IMR-90 (cell line): ENCODE measurements around the gene GIPC3. TPM values are rescaled to one million over a fixed set of nuclear protein-coding genes. Genes with fewer than 3 reads are reported as not detected.

Experiments used
- ATAC-seq: fragments of 200-7000 bp; cut with Tn5 transposase; 2 replicates; pipeline ENCODE4 v1.9.1; 2020; ENCODE audit warnings: low read depth, mild to moderate bottlenecking, moderate library complexity
- BruUV-seq: library from RNA; stranded (reverse); fragments of 400-500 nt; replicated peaks from 2 replicates; lab custom pipeline; 2021; lab: Mats Ljungman, UMichigan
- CTCF ChIA-PET: fragments of 300-600 bp; formaldehyde crosslinking; extraction: SDS; loops from one replicate; lab custom pipeline; 2021; ENCODE audit warnings: antibody characterized with exemption; lab: Yijun Ruan, JAX
- POLR2A ChIA-PET: fragments of 300-600 bp; sonication (Branson Sonifier 250); formaldehyde crosslinking; loops from one replicate; lab custom pipeline; 2022; ENCODE audit warnings: antibody characterized with exemption; ENCODE audit not compliant: unreplicated experiment; lab: Charles Lee
- DNase-seq: peaks from one replicate; pipeline ENCODE4 v3.0.0; 2013
- H2AFZ ChIP-seq: replicated peaks from 2 replicates; pipeline ENCODE3; 2013; ENCODE audit warnings: low read length, mild to moderate bottlenecking; ENCODE audit not compliant: poor library complexity
- H2AK5ac ChIP-seq: 2 replicates; pipeline ENCODE4 v1.6.1; 2013; ENCODE audit warnings: low read depth, low read length, inconsistent platforms
- H2AK9ac ChIP-seq: replicated peaks from 2 replicates; pipeline ENCODE3; 2013; ENCODE audit warnings: mild to moderate bottlenecking, low read depth, low read length, moderate library complexity; ENCODE audit not compliant: poor library complexity
- H2BK120ac ChIP-seq: 2 replicates; pipeline ENCODE4 v1.6.1; 2013; ENCODE audit warnings: low read depth, low read length, inconsistent platforms
- H2BK15ac ChIP-seq: 3 replicates; pipeline ENCODE4 v1.6.1; 2013; ENCODE audit warnings: low read depth, low read length, inconsistent platforms
- H2BK20ac ChIP-seq: 2 replicates; pipeline ENCODE4 v1.6.1; 2013; ENCODE audit warnings: low read depth, mild to moderate bottlenecking, inconsistent platforms, low read length, moderate library complexity
- H2BK5ac ChIP-seq: 2 replicates; pipeline ENCODE4 v1.6.1; 2013; ENCODE audit warnings: mild to moderate bottlenecking, low read depth, low read length, inconsistent platforms; ENCODE audit not compliant: poor library complexity, severe bottlenecking
- H3K14ac ChIP-seq: replicated peaks from 2 replicates; pipeline ENCODE4 v1.6.1; 2013; ENCODE audit warnings: low read depth, low read length, inconsistent platforms
- H3K18ac ChIP-seq: 2 replicates; pipeline ENCODE4 v1.6.1; 2013; ENCODE audit warnings: low read depth, low read length, control low read depth
- H3K23ac ChIP-seq: 2 replicates; pipeline ENCODE4 v1.6.1; 2013; ENCODE audit warnings: low read depth, low read length, inconsistent platforms
- H3K27ac ChIP-seq: 2 replicates; pipeline ENCODE4 v1.5.1; 2013; ENCODE audit warnings: mild to moderate bottlenecking, control low read depth, low read length; ENCODE audit not compliant: insufficient read depth
- H3K27me3 ChIP-seq: 2 replicates; pipeline ENCODE4 v1.6.1; 2013; ENCODE audit warnings: low read length; ENCODE audit not compliant: control insufficient read depth, insufficient read depth
- H3K36me3 ChIP-seq: 2 replicates; pipeline ENCODE4 v1.6.1; 2013; ENCODE audit warnings: low read length, mixed read lengths; ENCODE audit not compliant: control insufficient read depth, insufficient read depth
- H3K4ac ChIP-seq: 2 replicates; pipeline ENCODE4 v1.6.1; 2013; ENCODE audit warnings: low read depth, low read length, inconsistent platforms
- H3K4me1 ChIP-seq: 2 replicates; pipeline ENCODE4 v1.6.1; 2013; ENCODE audit warnings: low read length, mixed read lengths; ENCODE audit not compliant: control insufficient read depth, insufficient read depth
- H3K4me2 ChIP-seq: 2 replicates; pipeline ENCODE4 v1.6.1; 2013; ENCODE audit warnings: low read depth, mild to moderate bottlenecking, control low read depth, low read length, moderate library complexity
- H3K4me3 ChIP-seq: 2 replicates; pipeline ENCODE4 v1.5.1; 2013; ENCODE audit warnings: low read depth, mild to moderate bottlenecking, control low read depth, low read length, moderate library complexity; ENCODE audit not compliant: insufficient read depth
- H3K56ac ChIP-seq: 2 replicates; pipeline ENCODE4 v1.6.1; 2013; ENCODE audit warnings: low read length, inconsistent platforms; ENCODE audit not compliant: insufficient read depth; ENCODE audit errors: extremely low read depth
- H3K79me1 ChIP-seq, 2 experiments: 2 replicates each; pipeline ENCODE4 v1.6.1; 2013; ENCODE audit warnings: low read length in 2 of 2, inconsistent platforms in 1 of 2, low read depth in 1 of 2
- H3K9ac ChIP-seq: 2 replicates; pipeline ENCODE4 v1.6.1; 2013; ENCODE audit warnings: low read depth, low read length, control low read depth
- H3K9me1 ChIP-seq: 2 replicates; pipeline ENCODE4 v1.6.1; 2013; ENCODE audit warnings: low read length, inconsistent platforms; ENCODE audit not compliant: insufficient read depth
- H3K9me3 ChIP-seq: 2 replicates; pipeline ENCODE4 v1.6.1; 2013; ENCODE audit warnings: low read length; ENCODE audit not compliant: control insufficient read depth, insufficient read depth
- H4K20me1 ChIP-seq: 2 replicates; pipeline ENCODE4 v1.6.1; 2013; ENCODE audit warnings: low read length, inconsistent platforms; ENCODE audit not compliant: insufficient read depth
- H4K5ac ChIP-seq: 2 replicates; pipeline ENCODE4 v1.6.1; 2013; ENCODE audit warnings: mild to moderate bottlenecking, low read depth, low read length, control low read depth
- H4K8ac ChIP-seq, 2 experiments: 2 replicates each; pipeline ENCODE4 v1.6.1; 2013; ENCODE audit warnings: low read depth in 2 of 2, low read length in 2 of 2, control low read depth in 1 of 2, inconsistent platforms in 1 of 2
- H4K91ac ChIP-seq: 2 replicates; pipeline ENCODE4 v1.6.1; 2013; ENCODE audit warnings: low read depth, low read length, inconsistent platforms; ENCODE audit not compliant: insufficient read depth
- BHLHE40 ChIP-seq: fragments of 150-350 bp; IDR thresholded peaks from 2 replicates; pipeline ENCODE4 v1.6.1; 2016; ENCODE audit warnings: mild to moderate bottlenecking, low read depth, low read length
- CHD1 ChIP-seq: IDR thresholded peaks from 2 replicates; pipeline ENCODE4 v1.6.1; 2012; ENCODE audit warnings: low read depth, low read length, improper control_type of control experiment
- NFE2L2 ChIP-seq: fragments of 150-350 bp; IDR thresholded peaks from 2 replicates; pipeline ENCODE4 v1.6.1; 2016; ENCODE audit warnings: low read depth, mild to moderate bottlenecking, low read length
- RCOR1 ChIP-seq: IDR thresholded peaks from 2 replicates; pipeline ENCODE4 v1.6.1; 2012; ENCODE audit warnings: mild to moderate bottlenecking, low read length, improper control_type of control experiment; ENCODE audit not compliant: insufficient replicate concordance
- WGBS, 2 experiments: methylation state at CpG; one replicate each; pipeline versions ENCODE4 v1.1.5 to v1.1.7; 2013; ENCODE audit warnings: missing lambda C conversion rate in 2 of 2; ENCODE audit not compliant: insufficient read length in 1 of 2; ENCODE audit errors: extremely low coverage in 2 of 2; 5-methylcytosine and 5-hydroxymethylcytosine counted together
- dilution Hi-C: fragments of 300-500 bp; cut with HindIII; formaldehyde crosslinking; loops from one replicate; pipeline ENCODE4 v1.14.3; 2018; ENCODE audit warnings: low sequenced_read_pairs; ENCODE audit not compliant: unreplicated experiment
- in situ Hi-C: fragments of 300-500 bp; cut with MboI; formaldehyde crosslinking; loops from 3 replicates; pipeline ENCODE4 v1.14.3; 2019; ENCODE audit warnings: low sequenced_read_pairs, inconsistent platforms, mixed read lengths
- intact Hi-C: fragments of 100-400 bp; cut with micrococcal nuclease; formaldehyde crosslinking; loops from 2 replicates; pipeline ENCODE4 v1.10.0; 2022
- polyA plus RNA-seq, 3 experiments: library from polyadenylated mRNA; depleted of rRNA; stranded (reverse); fragments of >200 nt; gene quantifications; 2 replicates each; pipeline ENCODE4 v1.2.3, GENCODE V29; 2012; ENCODE audit warnings: low replicate concordance in 1 of 3
- total RNA-seq: library from RNA; depleted of rRNA; stranded (reverse); fragments of >200 nt; gene quantifications from 2 replicates; pipeline ENCODE4 v1.2.3, GENCODE V29; 2012
- TF ChIP-seq, protein P1 (sequence below): fragments of 150-350 bp; IDR thresholded peaks from 2 replicates; pipeline ENCODE4 v1.6.1; 2017; ENCODE audit warnings: mild to moderate bottlenecking, antibody characterized with exemption, low read length, low read depth

Gene GIPC3
- total and polyA plus RNA-seq, 2 of the 4 experiments (the other 2 are of a cell fraction) = under 0.01 to 0.36 TPM

DNA sequence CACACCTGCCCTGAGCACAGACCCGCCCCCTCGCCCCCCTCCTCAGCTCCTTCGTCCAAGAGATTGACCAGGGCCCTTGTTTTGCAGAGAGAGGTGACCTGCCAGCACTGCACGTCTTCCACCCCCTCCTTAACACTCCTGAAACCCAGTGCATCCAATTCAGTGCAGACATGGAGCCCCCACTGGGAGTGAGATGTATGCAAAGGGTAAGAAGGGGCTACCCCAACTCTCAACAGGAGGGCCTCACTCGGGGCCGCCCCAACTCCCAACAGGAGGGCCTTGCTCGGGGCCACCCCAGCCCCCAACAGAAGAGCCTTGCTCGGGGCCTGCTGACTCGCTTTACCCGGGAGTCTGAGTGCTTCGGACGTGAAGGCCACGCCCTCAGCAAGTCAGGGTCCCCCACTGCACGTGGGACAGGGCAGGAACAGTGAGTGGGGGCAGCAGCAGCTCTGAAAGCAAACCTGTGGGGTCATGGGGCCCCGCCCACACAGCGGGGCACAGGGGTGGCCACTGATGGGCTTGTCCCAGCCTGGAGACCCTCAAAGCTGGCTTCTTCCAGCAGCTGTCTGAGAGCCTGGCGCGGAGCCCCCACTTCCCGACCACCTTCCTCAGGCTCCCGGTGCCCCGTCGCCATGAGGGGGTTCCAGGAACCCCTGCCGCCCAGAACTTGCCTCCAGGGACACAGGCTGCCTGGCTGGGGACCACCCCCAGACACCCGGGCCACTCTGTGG is 35.7 kb downstream of the GIPC3 start:
- in situ Hi-C loops = loop anchor here (25.0 kb wide), 1 partner anchor 309 kb away; no protein-coding TSS in a partner anchor
- no peak overlapping the region for H2BK5ac ChIP-seq
- no peak overlapping the region for H4K91ac ChIP-seq
- no peak overlapping the region for H3K4me2 ChIP-seq
- H2BK120ac ChIP-seq = no peak overlapping the region
- WGBS, 2 experiments = 92% methylated on average over 7 of the region's 24 CpGs; no CpG with 5 or more reads in 1 of the 2 experiments
- ChIA-PET POLR2A (interaction anchor here (0.6 kb wide), 1 partner anchor 55 kb away, joined by 9 read pairs; no protein-coding TSS in a partner anchor), CTCF (no interaction called here)
- H3K18ac ChIP-seq = no peak overlapping the region
- peaks cover 26% of the 10 kb centered on the region for H3K36me3 ChIP-seq
- ATAC-seq (no peak), DNase-seq (no peak)
- H3K4me1 ChIP-seq = peaks cover 8% of the 10 kb centered on the region
- BruUV-seq = no TSS peak
- H2AK5ac ChIP-seq = no peak overlapping the region
- TF ChIP-seq, protein P1, sequence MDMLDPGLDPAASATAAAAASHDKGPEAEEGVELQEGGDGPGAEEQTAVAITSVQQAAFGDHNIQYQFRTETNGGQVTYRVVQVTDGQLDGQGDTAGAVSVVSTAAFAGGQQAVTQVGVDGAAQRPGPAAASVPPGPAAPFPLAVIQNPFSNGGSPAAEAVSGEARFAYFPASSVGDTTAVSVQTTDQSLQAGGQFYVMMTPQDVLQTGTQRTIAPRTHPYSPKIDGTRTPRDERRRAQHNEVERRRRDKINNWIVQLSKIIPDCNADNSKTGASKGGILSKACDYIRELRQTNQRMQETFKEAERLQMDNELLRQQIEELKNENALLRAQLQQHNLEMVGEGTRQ = no peak
- TF ChIP-seq NFE2L2 (no peak), BHLHE40 (no peak), CHD1 (no peak), RCOR1 (no peak)
- no peak overlapping the region for H3K4me3 ChIP-seq
- no peak overlapping the region for H4K5ac ChIP-seq
- no peak overlapping the region for H2AFZ ChIP-seq
- no peak overlapping the region for H3K4ac ChIP-seq
- no peak overlapping the region for H3K9ac ChIP-seq
- H3K9me1 ChIP-seq = no peaks in the 10 kb centered on the region
- intact Hi-C loops = no loop called here
- no peaks in the 10 kb centered on the region for H3K27me3 ChIP-seq
- H3K14ac ChIP-seq = no peak overlapping the region
- dilution Hi-C loops = no loop called here
- no peak overlapping the region for H3K56ac ChIP-seq
- no peak overlapping the region for H4K8ac ChIP-seq
- H3K23ac ChIP-seq = no peak overlapping the region
- H2AK9ac ChIP-seq = no peak overlapping the region
- no peaks in the 10 kb centered on the region for H3K9me3 ChIP-seq
- peaks cover 12 to 35% of the 10 kb centered on the region in 2 experiments; a peak in 3 of 4 replicates for H3K79me1 ChIP-seq
- no peak overlapping the region for H3K27ac ChIP-seq
- no peak overlapping the region for H2BK20ac ChIP-seq
- no peak overlapping the region for H2BK15ac ChIP-seq
- H4K20me1 ChIP-seq = peaks cover 17% of the 10 kb centered on the region; the same call in 1 of the 2 replicates
